Astrocyte (in vitro differentiated cells and primary cell): ENCODE results near the gene NBEA. TPM values are rescaled to one million over a fixed set of nuclear protein-coding genes. Genes with fewer than 3 reads are reported as not detected.

Source experiments
- DNase-seq: peaks from one replicate; pipeline ENCODE4 v3.0.0-alpha.2; 2010; ENCODE audit warnings: low read depth
- FAIRE-seq: peaks from 2 replicates; lab custom pipeline; 2011; peaks lifted over from hg19 to GRCh38; lab: Jason Lieb, UNC
- H2AFZ ChIP-seq: 2 replicates; pipeline ENCODE4 v1.6.0; 2012; ENCODE audit warnings: low read depth, low read length, inconsistent platforms
- H3K27ac ChIP-seq: 2 replicates; pipeline ENCODE4 v1.5.1; 2011; ENCODE audit warnings: low read depth, low read length, inconsistent platforms
- H3K27me3 ChIP-seq: 2 replicates; pipeline ENCODE4 v1.6.0; 2011; ENCODE audit warnings: low read length, inconsistent platforms; ENCODE audit not compliant: insufficient read depth
- H3K36me3 ChIP-seq: 2 replicates; pipeline ENCODE4 v1.5.1; 2011; ENCODE audit warnings: low read length, inconsistent platforms; ENCODE audit not compliant: insufficient read depth
- H3K4me1 ChIP-seq: 2 replicates; pipeline ENCODE4 v1.5.1; 2011; ENCODE audit warnings: low read length, inconsistent platforms; ENCODE audit not compliant: insufficient read depth
- H3K4me2 ChIP-seq: 2 replicates; pipeline ENCODE4 v1.6.0; 2012; ENCODE audit warnings: low read length, inconsistent platforms
- H3K4me3 ChIP-seq: 2 replicates; pipeline ENCODE4 v1.5.1; 2011; ENCODE audit warnings: low read depth, mild to moderate bottlenecking, low read length, inconsistent platforms; ENCODE audit not compliant: insufficient read depth
- H3K79me2 ChIP-seq: 2 replicates; pipeline ENCODE4 v1.6.0; 2012; ENCODE audit warnings: mild to moderate bottlenecking, low read length, inconsistent platforms; ENCODE audit not compliant: insufficient read depth
- H3K9ac ChIP-seq: 2 replicates; pipeline ENCODE4 v1.6.0; 2012; ENCODE audit warnings: mild to moderate bottlenecking, low read length, inconsistent platforms
- H3K9me3 ChIP-seq: 2 replicates; pipeline ENCODE4 v1.5.1; 2012; ENCODE audit warnings: low read depth, mild to moderate bottlenecking, low read length, inconsistent platforms; ENCODE audit not compliant: insufficient read depth
- H4K20me1 ChIP-seq: 2 replicates; pipeline ENCODE4 v1.6.0; 2012; ENCODE audit warnings: low read length, inconsistent platforms; ENCODE audit not compliant: insufficient read depth
- H3K27ac Mint-ChIP-seq: one replicate; pipeline ENCODE4 v1.8.0; 2021; ENCODE audit warnings: mild to moderate bottlenecking, mixed read lengths; ENCODE audit not compliant: unreplicated experiment
- H3K27me3 Mint-ChIP-seq: one replicate; pipeline ENCODE4 v1.8.0; 2021; ENCODE audit warnings: low read depth, mixed read lengths; ENCODE audit not compliant: unreplicated experiment
- H3K36me3 Mint-ChIP-seq: one replicate; pipeline ENCODE4 v1.8.0; 2021; ENCODE audit warnings: low read depth, mixed read lengths; ENCODE audit not compliant: unreplicated experiment
- H3K4me1 Mint-ChIP-seq: one replicate; pipeline ENCODE4 v1.8.0; 2021; ENCODE audit warnings: low read depth, mixed read lengths; ENCODE audit not compliant: unreplicated experiment
- H3K4me3 Mint-ChIP-seq: one replicate; pipeline ENCODE4 v1.8.0; 2021; ENCODE audit warnings: mild to moderate bottlenecking, moderate library complexity, mixed read lengths; ENCODE audit not compliant: unreplicated experiment
- H3K9me3 Mint-ChIP-seq: one replicate; pipeline ENCODE4 v1.8.0; 2021; ENCODE audit warnings: mild to moderate bottlenecking, mixed read lengths; ENCODE audit not compliant: unreplicated experiment
- CTCF ChIP-seq: IDR thresholded peaks from 2 replicates; pipeline ENCODE4 v1.5.1; 2011; ENCODE audit warnings: low read depth, mild to moderate bottlenecking, inconsistent platforms, low read length, moderate library complexity; ENCODE audit not compliant: insufficient read depth
- EZH2 ChIP-seq: IDR thresholded peaks from 2 replicates; pipeline ENCODE4 v1.6.1; 2012; ENCODE audit warnings: mild to moderate bottlenecking, low read length, inconsistent platforms; ENCODE audit not compliant: insufficient read depth
- total RNA-seq: library from RNA; stranded (reverse); gene quantifications from 2 replicates; pipeline ENCODE4 v1.2.1, GENCODE V29; 2021

The NBEA gene
- total RNA-seq, 1 donor from 2014 or later, result 7.8 TPM

GRCh38 chr13:35714121-35714520, 772.1 kb downstream of the NBEA start:
- Mint-ChIP-seq H3K27me3 (peaks cover 3% of the 10 kb centered on the region), H3K27ac (no peak overlapping the region), H3K4me3 (no peak overlapping the region), H3K9me3 (no peaks in the 10 kb centered on the region), H3K4me1 (peaks cover 2% of the 10 kb centered on the region), H3K36me3 (peaks cover 4% of the 10 kb centered on the region)
- FAIRE-seq, result no peak
- Histone ChIP-seq H3K27me3 (no peaks in the 10 kb centered on the region), H3K4me3 (no peak overlapping the region), H4K20me1 (no peaks in the 10 kb centered on the region), H3K9ac (no peak overlapping the region), H3K4me1 (peaks cover 5% of the 10 kb centered on the region), H3K36me3 (no peaks in the 10 kb centered on the region), H3K79me2 (no peaks in the 10 kb centered on the region), H2AFZ (no peak overlapping the region), H3K4me2 (no peak overlapping the region), H3K27ac (no peak overlapping the region), H3K9me3 (no peaks in the 10 kb centered on the region)
- no peak for DNase-seq
- TF ChIP-seq CTCF, result no peak
- TF ChIP-seq EZH2, result no peak

- no peak overlapping the region for H3K27ac Mint-ChIP-seq
- H4K20me1 ChIP-seq, result no peaks in the 10 kb centered on the region
- no peak overlapping the region for H3K4me2 ChIP-seq
- peaks cover 3% of the 10 kb centered on the region for H3K27me3 Mint-ChIP-seq
- H3K36me3 ChIP-seq, result no peaks in the 10 kb centered on the region
- H3K4me3 Mint-ChIP-seq, result no peak overlapping the region
- H3K9me3 Mint-ChIP-seq, result no peaks in the 10 kb centered on the region
- H3K79me2 ChIP-seq, result no peaks in the 10 kb centered on the region
- FAIRE-seq (no peak), DNase-seq (no peak)
- H2AFZ ChIP-seq, result no peak overlapping the region
- no peaks in the 10 kb centered on the region for H3K4me1 Mint-ChIP-seq
- no peak overlapping the region for H3K4me3 ChIP-seq
- H3K4me1 ChIP-seq, result peaks cover 5% of the 10 kb centered on the region
- no peak overlapping the region for H3K27ac ChIP-seq
- no peak overlapping the region for H3K9ac ChIP-seq
- TF ChIP-seq CTCF, result no peak
- TF ChIP-seq EZH2, result no peak
- no peaks in the 10 kb centered on the region for H3K27me3 ChIP-seq
- H3K9me3 ChIP-seq, result no peaks in the 10 kb centered on the region
- peaks cover 4% of the 10 kb centered on the region for H3K36me3 Mint-ChIP-seq
Observed at GRCh38 chr13:35714588-35715377, 772.7 kb downstream of the NBEA start.

- no peak overlapping the region for H3K4me3 Mint-ChIP-seq
- Histone ChIP-seq H3K9ac (no peak overlapping the region), H3K27me3 (no peaks in the 10 kb centered on the region), H4K20me1 (no peaks in the 10 kb centered on the region), H3K27ac (no peak overlapping the region), H3K9me3 (no peaks in the 10 kb centered on the region), H3K4me3 (no peak overlapping the region), H3K4me2 (no peak overlapping the region), H2AFZ (no peak overlapping the region), H3K4me1 (peaks cover 9% of the 10 kb centered on the region), H3K36me3 (no peaks in the 10 kb centered on the region), H3K79me2 (no peaks in the 10 kb centered on the region)
- no peaks in the 10 kb centered on the region for H3K36me3 Mint-ChIP-seq
- DNase-seq (peak; percentile 55), FAIRE-seq (no peak)
- no peak overlapping the region for H3K27ac Mint-ChIP-seq
- H3K9me3 Mint-ChIP-seq, result no peaks in the 10 kb centered on the region
- peaks cover 3% of the 10 kb centered on the region for H3K27me3 Mint-ChIP-seq
- no peaks in the 10 kb centered on the region for H3K4me1 Mint-ChIP-seq
- TF ChIP-seq CTCF (no peak), EZH2 (no peak)
Observed at GRCh38 chr13:35716186-35716585, 774.1 kb downstream of the NBEA start.
